ENCODE measurements around the gene MYL12B.
A peak's percentile ranks its signal among the peaks of the same experiment; 100 is the strongest.

DNA sequence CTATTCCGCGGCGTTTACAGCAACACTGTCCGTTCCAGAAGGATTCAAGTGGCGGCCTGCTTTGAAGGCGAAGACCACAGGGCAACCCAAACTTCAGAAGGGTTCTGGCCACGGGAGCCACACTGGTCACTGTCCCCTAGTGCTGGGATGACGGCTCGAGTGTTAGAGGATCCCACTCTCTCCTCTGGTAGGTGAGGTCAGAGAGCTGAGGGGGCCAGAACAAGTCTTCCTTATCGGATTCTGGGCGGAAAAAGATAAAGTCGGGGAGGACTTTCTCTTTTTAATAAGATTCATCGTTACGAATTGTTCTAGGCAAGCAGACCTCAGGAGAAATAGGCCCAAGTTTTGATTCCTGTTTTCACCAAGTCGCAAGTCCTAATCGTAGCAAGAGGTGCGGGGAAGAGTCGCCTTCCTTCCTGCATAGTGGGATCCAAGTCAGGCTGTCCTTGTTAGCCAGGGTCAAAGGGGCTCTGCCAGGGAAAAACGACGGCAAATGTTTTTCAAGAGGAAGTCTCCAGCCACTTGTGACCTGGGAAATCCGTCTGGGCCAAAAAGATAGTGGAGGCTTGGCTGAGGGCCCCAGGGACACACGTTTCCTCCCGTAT lies 15.2 kb upstream of the MYL12B start:
- TF ChIP-seq, protein P1, sequence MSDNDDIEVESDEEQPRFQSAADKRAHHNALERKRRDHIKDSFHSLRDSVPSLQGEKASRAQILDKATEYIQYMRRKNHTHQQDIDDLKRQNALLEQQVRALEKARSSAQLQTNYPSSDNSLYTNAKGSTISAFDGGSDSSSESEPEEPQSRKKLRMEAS (IDR thresholded peaks at IDR 0.05; ENCODE audit: insufficient read depth, insufficient read length), result no peak
- TF ChIP-seq, protein P2, sequence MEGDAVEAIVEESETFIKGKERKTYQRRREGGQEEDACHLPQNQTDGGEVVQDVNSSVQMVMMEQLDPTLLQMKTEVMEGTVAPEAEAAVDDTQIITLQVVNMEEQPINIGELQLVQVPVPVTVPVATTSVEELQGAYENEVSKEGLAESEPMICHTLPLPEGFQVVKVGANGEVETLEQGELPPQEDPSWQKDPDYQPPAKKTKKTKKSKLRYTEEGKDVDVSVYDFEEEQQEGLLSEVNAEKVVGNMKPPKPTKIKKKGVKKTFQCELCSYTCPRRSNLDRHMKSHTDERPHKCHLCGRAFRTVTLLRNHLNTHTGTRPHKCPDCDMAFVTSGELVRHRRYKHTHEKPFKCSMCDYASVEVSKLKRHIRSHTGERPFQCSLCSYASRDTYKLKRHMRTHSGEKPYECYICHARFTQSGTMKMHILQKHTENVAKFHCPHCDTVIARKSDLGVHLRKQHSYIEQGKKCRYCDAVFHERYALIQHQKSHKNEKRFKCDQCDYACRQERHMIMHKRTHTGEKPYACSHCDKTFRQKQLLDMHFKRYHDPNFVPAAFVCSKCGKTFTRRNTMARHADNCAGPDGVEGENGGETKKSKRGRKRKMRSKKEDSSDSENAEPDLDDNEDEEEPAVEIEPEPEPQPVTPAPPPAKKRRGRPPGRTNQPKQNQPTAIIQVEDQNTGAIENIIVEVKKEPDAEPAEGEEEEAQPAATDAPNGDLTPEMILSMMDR (IDR thresholded peaks at IDR 0.05; ENCODE audit: extremely low read depth in 1 of 2, insufficient read depth in 1 of 2, low read depth in 1 of 2, low read length in 2 of 2), result no peak
- no peak for TF ChIP-seq MYC (IDR thresholded peaks at IDR 0.05; ENCODE audit: low read depth, low read length)
- peak; percentile 56 for TF ChIP-seq POLR2A (IDR thresholded peaks at IDR 0.05; ENCODE audit: low read depth, low read length)
- no peak for TF ChIP-seq EZH2 (IDR thresholded peaks at IDR 0.05; ENCODE audit: borderline replicate concordance, low read depth, low read length, severe bottlenecking)
- TF ChIP-seq POLR2AphosphoS5 (IDR thresholded peaks at IDR 0.05; ENCODE audit: insufficient read depth, low read depth, low read length), result no peak
- peak; percentile 18 for TF ChIP-seq JUN (IDR thresholded peaks at IDR 0.05; ENCODE audit: borderline replicate concordance, insufficient read depth, insufficient read length, low read depth)

All from endothelial cell of umbilical vein (primary cell).